22Rv1 (cell line): ENCODE results near the gene SLBP.

Source experiments
- CTCF ChIP-seq: fragments of 450-650 bp; IDR thresholded peaks from 2 replicates; pipeline ENCODE4 v1.5.1; 2017; ENCODE audit warnings: mild to moderate bottlenecking
- ZFX ChIP-seq: fragments of 450-650 bp; IDR thresholded peaks from 2 replicates; pipeline ENCODE4 v1.6.1; 2017; ENCODE audit warnings: antibody characterized with exemption, borderline replicate concordance

- TF ChIP-seq CTCF (no peak), ZFX (no peak)
Observed at GRCh38 chr4:1682860-1683259, 29.3 kb downstream of the SLBP start.
